ENCODE data around the gene TENM4.

TENM4 gene

GRCh38 chr11:79090191-79090705, 350.6 kb downstream of the TENM4 start:
- no peak overlapping the region for H3K27ac ChIP-seq (ENCODE audit: low read depth in 2 of 2, low read length in 2 of 2)
- no peak overlapping the region for H3K4me3 ChIP-seq (ENCODE audit: low read length in 2 of 2)
- H3K27me3 ChIP-seq (ENCODE audit: control insufficient read depth in 2 of 2, insufficient read depth in 2 of 2, low read length in 2 of 2) = peaks cover 0 to 5% of the 10 kb centered on the region in 2 donors
- no peak overlapping the region for H3K9ac ChIP-seq (ENCODE audit: low read depth in 1 of 2, low read length in 2 of 2)
- no peaks in the 10 kb centered on the region for H3K36me3 ChIP-seq (ENCODE audit: control insufficient read depth in 2 of 2, insufficient read depth in 2 of 2, low read length in 2 of 2)
- no peaks in the 10 kb centered on the region for H3K9me3 ChIP-seq (ENCODE audit: control insufficient read depth in 2 of 2, low read length in 2 of 2)
- no peaks in the 10 kb centered on the region for H3K4me1 ChIP-seq (ENCODE audit: control insufficient read depth in 2 of 2, insufficient read depth in 2 of 2, low read length in 2 of 2)

GRCh38 chr11:79089601-79090000, 351.2 kb downstream of the TENM4 start:
- Histone ChIP-seq H3K9me3 (ENCODE audit: control insufficient read depth in 2 of 2, low read length in 2 of 2) (no peaks in the 10 kb centered on the region), H3K27me3 (ENCODE audit: control insufficient read depth in 2 of 2, insufficient read depth in 2 of 2, low read length in 2 of 2) (peaks cover 0 to 5% of the 10 kb centered on the region in 2 donors), H3K9ac (ENCODE audit: low read depth in 1 of 2, low read length in 2 of 2) (no peak overlapping the region), H3K4me3 (ENCODE audit: low read length in 2 of 2) (no peak overlapping the region), H3K4me1 (ENCODE audit: control insufficient read depth in 2 of 2, insufficient read depth in 2 of 2, low read length in 2 of 2) (no peaks in the 10 kb centered on the region), H3K36me3 (ENCODE audit: control insufficient read depth in 2 of 2, insufficient read depth in 2 of 2, low read length in 2 of 2) (no peaks in the 10 kb centered on the region), H3K27ac (ENCODE audit: low read depth in 2 of 2, low read length in 2 of 2) (no peak overlapping the region)

GRCh38 chr11:79088967-79089366, 351.9 kb downstream of the TENM4 start:
- no peak overlapping the region for H3K27ac ChIP-seq (ENCODE audit: low read depth in 2 of 2, low read length in 2 of 2)
- no peak overlapping the region for H3K9ac ChIP-seq (ENCODE audit: low read depth in 1 of 2, low read length in 2 of 2)

GRCh38 chr11:79087961-79088318, 352.9 kb downstream of the TENM4 start:
- no peaks in the 10 kb centered on the region for H3K9me3 ChIP-seq (ENCODE audit: control insufficient read depth in 2 of 2, low read length in 2 of 2)
- H3K4me1 ChIP-seq (ENCODE audit: control insufficient read depth in 2 of 2, insufficient read depth in 2 of 2, low read length in 2 of 2) = no peaks in the 10 kb centered on the region
- no peaks in the 10 kb centered on the region for H3K36me3 ChIP-seq (ENCODE audit: control insufficient read depth in 2 of 2, insufficient read depth in 2 of 2, low read length in 2 of 2)
- no peak overlapping the region for H3K9ac ChIP-seq (ENCODE audit: low read depth in 1 of 2, low read length in 2 of 2)
- H3K27me3 ChIP-seq (ENCODE audit: control insufficient read depth in 2 of 2, insufficient read depth in 2 of 2, low read length in 2 of 2) = peaks cover 0 to 5% of the 10 kb centered on the region in 2 donors
- no peak overlapping the region for H3K27ac ChIP-seq (ENCODE audit: low read depth in 2 of 2, low read length in 2 of 2)
- H3K4me3 ChIP-seq (ENCODE audit: low read length in 2 of 2) = no peak overlapping the region

More at GRCh38 chr11:79088967-79089366, 351.9 kb downstream of the TENM4 start:
- Histone ChIP-seq H3K27me3 (ENCODE audit: control insufficient read depth in 2 of 2, insufficient read depth in 2 of 2, low read length in 2 of 2) (peaks cover 0 to 5% of the 10 kb centered on the region in 2 donors), H3K36me3 (ENCODE audit: control insufficient read depth in 2 of 2, insufficient read depth in 2 of 2, low read length in 2 of 2) (no peaks in the 10 kb centered on the region), H3K9me3 (ENCODE audit: control insufficient read depth in 2 of 2, low read length in 2 of 2) (no peaks in the 10 kb centered on the region), H3K4me3 (ENCODE audit: low read length in 2 of 2) (no peak overlapping the region), H3K4me1 (ENCODE audit: control insufficient read depth in 2 of 2, insufficient read depth in 2 of 2, low read length in 2 of 2) (no peaks in the 10 kb centered on the region)

GRCh38 chr11:79087238-79087960, 353.4 kb downstream of the TENM4 start:
- Histone ChIP-seq H3K27ac (ENCODE audit: low read depth in 2 of 2, low read length in 2 of 2) (no peak overlapping the region), H3K9ac (ENCODE audit: low read depth in 1 of 2, low read length in 2 of 2) (no peak overlapping the region), H3K9me3 (ENCODE audit: control insufficient read depth in 2 of 2, low read length in 2 of 2) (no peaks in the 10 kb centered on the region), H3K4me1 (ENCODE audit: control insufficient read depth in 2 of 2, insufficient read depth in 2 of 2, low read length in 2 of 2) (no peaks in the 10 kb centered on the region), H3K4me3 (ENCODE audit: low read length in 2 of 2) (no peak overlapping the region), H3K27me3 (ENCODE audit: control insufficient read depth in 2 of 2, insufficient read depth in 2 of 2, low read length in 2 of 2) (peaks cover 0 to 5% of the 10 kb centered on the region in 2 donors), H3K36me3 (ENCODE audit: control insufficient read depth in 2 of 2, insufficient read depth in 2 of 2, low read length in 2 of 2) (no peaks in the 10 kb centered on the region)

GRCh38 chr11:79086056-79086455, 354.8 kb downstream of the TENM4 start:
- Histone ChIP-seq H3K9me3 (ENCODE audit: control insufficient read depth in 2 of 2, low read length in 2 of 2) (no peaks in the 10 kb centered on the region), H3K27me3 (ENCODE audit: control insufficient read depth in 2 of 2, insufficient read depth in 2 of 2, low read length in 2 of 2) (peaks cover 0 to 5% of the 10 kb centered on the region in 2 donors)

GRCh38 chr11:79084382-79084781, 356.4 kb downstream of the TENM4 start:
- no peak overlapping the region for H3K27ac ChIP-seq (ENCODE audit: low read depth in 2 of 2, low read length in 2 of 2)
- no peak overlapping the region for H3K9ac ChIP-seq (ENCODE audit: low read depth in 1 of 2, low read length in 2 of 2)
- H3K27me3 ChIP-seq (ENCODE audit: control insufficient read depth in 2 of 2, insufficient read depth in 2 of 2, low read length in 2 of 2) = peaks cover 0 to 5% of the 10 kb centered on the region in 2 donors
- H3K36me3 ChIP-seq (ENCODE audit: control insufficient read depth in 2 of 2, insufficient read depth in 2 of 2, low read length in 2 of 2) = no peaks in the 10 kb centered on the region
- no peaks in the 10 kb centered on the region for H3K4me1 ChIP-seq (ENCODE audit: control insufficient read depth in 2 of 2, insufficient read depth in 2 of 2, low read length in 2 of 2)
- H3K9me3 ChIP-seq (ENCODE audit: control insufficient read depth in 2 of 2, low read length in 2 of 2) = no peaks in the 10 kb centered on the region
- no peak overlapping the region for H3K4me3 ChIP-seq (ENCODE audit: low read length in 2 of 2)

More at GRCh38 chr11:79086056-79086455, 354.8 kb downstream of the TENM4 start:
- no peaks in the 10 kb centered on the region for H3K36me3 ChIP-seq (ENCODE audit: control insufficient read depth in 2 of 2, insufficient read depth in 2 of 2, low read length in 2 of 2)
- H3K27ac ChIP-seq (ENCODE audit: low read depth in 2 of 2, low read length in 2 of 2) = no peak overlapping the region
- H3K4me3 ChIP-seq (ENCODE audit: low read length in 2 of 2) = no peak overlapping the region
- H3K4me1 ChIP-seq (ENCODE audit: control insufficient read depth in 2 of 2, insufficient read depth in 2 of 2, low read length in 2 of 2) = no peaks in the 10 kb centered on the region
- H3K9ac ChIP-seq (ENCODE audit: low read depth in 1 of 2, low read length in 2 of 2) = no peak overlapping the region

GRCh38 chr11:79083352-79083751, 357.5 kb downstream of the TENM4 start:
- no peak overlapping the region for H3K27ac ChIP-seq (ENCODE audit: low read depth in 2 of 2, low read length in 2 of 2)
- H3K36me3 ChIP-seq (ENCODE audit: control insufficient read depth in 2 of 2, insufficient read depth in 2 of 2, low read length in 2 of 2) = no peaks in the 10 kb centered on the region
- peaks cover 0 to 5% of the 10 kb centered on the region in 2 donors for H3K27me3 ChIP-seq (ENCODE audit: control insufficient read depth in 2 of 2, insufficient read depth in 2 of 2, low read length in 2 of 2)
- no peaks in the 10 kb centered on the region for H3K9me3 ChIP-seq (ENCODE audit: control insufficient read depth in 2 of 2, low read length in 2 of 2)
- no peak overlapping the region for H3K4me3 ChIP-seq (ENCODE audit: low read length in 2 of 2)
- no peak overlapping the region for H3K9ac ChIP-seq (ENCODE audit: low read depth in 1 of 2, low read length in 2 of 2)
- H3K4me1 ChIP-seq (ENCODE audit: control insufficient read depth in 2 of 2, insufficient read depth in 2 of 2, low read length in 2 of 2) = no peaks in the 10 kb centered on the region

GRCh38 chr11:79082907-79083306, 357.9 kb downstream of the TENM4 start:
- Histone ChIP-seq H3K9ac (ENCODE audit: low read depth in 1 of 2, low read length in 2 of 2) (no peak overlapping the region), H3K4me1 (ENCODE audit: control insufficient read depth in 2 of 2, insufficient read depth in 2 of 2, low read length in 2 of 2) (no peaks in the 10 kb centered on the region), H3K9me3 (ENCODE audit: control insufficient read depth in 2 of 2, low read length in 2 of 2) (no peaks in the 10 kb centered on the region), H3K27me3 (ENCODE audit: control insufficient read depth in 2 of 2, insufficient read depth in 2 of 2, low read length in 2 of 2) (peaks cover 0 to 5% of the 10 kb centered on the region in 2 donors), H3K27ac (ENCODE audit: low read depth in 2 of 2, low read length in 2 of 2) (no peak overlapping the region), H3K36me3 (ENCODE audit: control insufficient read depth in 2 of 2, insufficient read depth in 2 of 2, low read length in 2 of 2) (no peaks in the 10 kb centered on the region), H3K4me3 (ENCODE audit: low read length in 2 of 2) (no peak overlapping the region)

GRCh38 chr11:79082280-79082679, 358.6 kb downstream of the TENM4 start:
- Histone ChIP-seq H3K9ac (ENCODE audit: low read depth in 1 of 2, low read length in 2 of 2) (no peak overlapping the region), H3K36me3 (ENCODE audit: control insufficient read depth in 2 of 2, insufficient read depth in 2 of 2, low read length in 2 of 2) (no peaks in the 10 kb centered on the region), H3K4me3 (ENCODE audit: low read length in 2 of 2) (no peak overlapping the region), H3K4me1 (ENCODE audit: control insufficient read depth in 2 of 2, insufficient read depth in 2 of 2, low read length in 2 of 2) (no peaks in the 10 kb centered on the region), H3K27me3 (ENCODE audit: control insufficient read depth in 2 of 2, insufficient read depth in 2 of 2, low read length in 2 of 2) (peaks cover 0 to under 1% of the 10 kb centered on the region in 2 donors), H3K9me3 (ENCODE audit: control insufficient read depth in 2 of 2, low read length in 2 of 2) (no peaks in the 10 kb centered on the region), H3K27ac (ENCODE audit: low read depth in 2 of 2, low read length in 2 of 2) (no peak overlapping the region)

Measured in mucosa of rectum (tissue), 2 donors.